OCI-LY7 (cell line): ENCODE measurements around the gene AGRN. TPM values are rescaled to one million over a fixed set of nuclear protein-coding genes. Genes with fewer than 3 reads are reported as not detected.

Source experiments
- BruUV-seq: library from RNA; stranded (reverse); fragments of 400-500 nt; replicated peaks from 2 replicates; lab custom pipeline; 2021; lab: Mats Ljungman, UMichigan
- CTCF ChIA-PET: fragments of 300-600 bp; sonication (Branson Sonifier 250); formaldehyde crosslinking; loops from one replicate; lab custom pipeline; 2022; ENCODE audit warnings: antibody characterized with exemption; ENCODE audit not compliant: unreplicated experiment; lab: Charles Lee
- POLR2A ChIA-PET: fragments of 300-600 bp; sonication (Branson Sonifier 250); formaldehyde crosslinking; loops from one replicate; lab custom pipeline; 2022; ENCODE audit warnings: antibody characterized with exemption; lab: Charles Lee
- DNase-seq: peaks from one replicate; pipeline ENCODE4 v3.0.0-alpha.2; 2015; ENCODE audit warnings: low spot score
- H2AFZ ChIP-seq: fragments of 200-600 bp; sonication (generic), shearing (Covaris generic); 2 replicates; pipeline ENCODE4 v1.6.1; 2014; ENCODE audit warnings: mild to moderate bottlenecking, antibody characterized with exemption, low read length, moderate library complexity
- H3K27ac ChIP-seq: fragments of 200-600 bp; sonication (generic); 2 replicates; pipeline ENCODE4 v1.5.1; 2014; ENCODE audit warnings: mixed run types, low read depth, mild to moderate bottlenecking, moderate library complexity, low read length, inconsistent platforms; ENCODE audit not compliant: poor library complexity, severe bottlenecking
- H3K36me3 ChIP-seq: fragments of 200-600 bp; sonication (generic); 2 replicates; pipeline ENCODE4 v1.6.1; 2014; ENCODE audit warnings: mild to moderate bottlenecking, antibody characterized with exemption, low read length, moderate library complexity, mixed read lengths; ENCODE audit not compliant: insufficient read depth
- H3K4me1 ChIP-seq: fragments of 200-600 bp; sonication (generic); 2 replicates; pipeline ENCODE4 v1.5.1; 2014; ENCODE audit warnings: mild to moderate bottlenecking, low read length; ENCODE audit not compliant: insufficient read depth, poor library complexity, severe bottlenecking
- H3K4me2 ChIP-seq: fragments of 200-600 bp; sonication (generic); 2 replicates; pipeline ENCODE4 v1.6.1; 2014; ENCODE audit warnings: mild to moderate bottlenecking, low read length
- H3K4me3 ChIP-seq: fragments of 200-600 bp; sonication (generic); 2 replicates; pipeline ENCODE4 v1.5.1; 2014; ENCODE audit warnings: mild to moderate bottlenecking, low read depth, low read length; ENCODE audit not compliant: poor library complexity, severe bottlenecking
- H3K79me2 ChIP-seq: fragments of 200-600 bp; sonication (generic); 2 replicates; pipeline ENCODE4 v1.6.1; 2016; ENCODE audit warnings: low read depth, mild to moderate bottlenecking, low read length, moderate library complexity, mixed read lengths; ENCODE audit not compliant: insufficient read depth
- H3K9me2 ChIP-seq: fragments of 200-600 bp; sonication (generic); 2 replicates; pipeline ENCODE4 v1.6.1; 2016; ENCODE audit warnings: mild to moderate bottlenecking, low read length, mixed read lengths; ENCODE audit not compliant: insufficient read depth
- H3K9me3 ChIP-seq: fragments of 200-600 bp; sonication (generic); 2 replicates; pipeline ENCODE4 v1.6.1; 2014; ENCODE audit warnings: mild to moderate bottlenecking, mixed run types, low read length, mixed read lengths
- H4K20me1 ChIP-seq: fragments of 200-600 bp; sonication (generic); 2 replicates; pipeline ENCODE4 v1.6.1; 2014; ENCODE audit warnings: mild to moderate bottlenecking, antibody characterized with exemption, low read length, moderate library complexity, mixed read lengths; ENCODE audit not compliant: insufficient read depth
- EZH2phosphoT487 ChIP-seq: fragments of 200-600 bp; sonication (generic); IDR thresholded peaks from 2 replicates; pipeline ENCODE4 v1.6.1; 2018; ENCODE audit warnings: low read depth, borderline replicate concordance, mild to moderate bottlenecking, mixed run types, antibody characterized with exemption, low read length, moderate library complexity, mixed read lengths
- intact Hi-C: fragments of 100-400 bp; cut with micrococcal nuclease; formaldehyde crosslinking; loops from one replicate; pipeline ENCODE4 v1.10.0; 2022; ENCODE audit not compliant: unreplicated experiment
- total RNA-seq, 2 experiments: library from RNA; depleted of rRNA in 1 of 2; stranded (reverse); fragments of >200 nt in 1 of 2; shearing (Covaris generic) in 1 of 2; gene quantifications; 2 replicates each; pipeline ENCODE4 v1.2.3, GENCODE V29; 2014 to 2022
- TF ChIP-seq, protein P1 (sequence below): fragments of 200-600 bp; sonication (generic); conservative IDR thresholded peaks from 2 replicates; pipeline ENCODE4 v1.5.1; 2014; ENCODE audit warnings: mild to moderate bottlenecking, antibody characterized with exemption, low read length, moderate library complexity, mixed read lengths

AGRN gene
- total RNA-seq, 2 experiments from 2014 or later: 2.7 to 9.1 TPM

GRCh38 chr1:1013105-1013921 is 6.6 kb upstream of the AGRN start, which contains the start of gene ISG15:
ISG15 (plus strand) TSS chr1:1013497; CDS start chr1:1013574, 77 bp downstream.
- CTCF ChIA-PET: interaction anchor here (1.4 kb wide), 1 partner anchor 51 kb away, joined by 4 read pairs; no protein-coding TSS in a partner anchor
- Histone ChIP-seq H3K27ac (peak within 1 kb of the TSS; percentile 63), H4K20me1 (no peaks in the 10 kb centered on the region), H3K4me2 (peak within 1 kb of the TSS; percentile 85), H3K9me3 (0 out of 2 replicates have a peak, but pooled peaks cover 3% of the 10 kb centered on the region), H2AFZ (peak within 1 kb of the TSS; percentile 98), H3K4me3 (peak within 1 kb of the TSS; percentile 75), H3K36me3 (no peaks in the 10 kb centered on the region), H3K79me2 (no peaks in the 10 kb centered on the region), H3K9me2 (no peaks in the 10 kb centered on the region), H3K4me1 (peaks cover 22% of the 10 kb centered on the region)
- DNase-seq: peak; percentile 90
- BruUV-seq: no TSS peak
- intact Hi-C loops: no loop called here
- POLR2A ChIA-PET: interaction anchor here (0.5 to 1.6 kb wide), 3 partner anchors 10 to 1101 kb away, joined by 3 read pairs; no protein-coding TSS in a partner anchor
- TF ChIP-seq, protein P1, sequence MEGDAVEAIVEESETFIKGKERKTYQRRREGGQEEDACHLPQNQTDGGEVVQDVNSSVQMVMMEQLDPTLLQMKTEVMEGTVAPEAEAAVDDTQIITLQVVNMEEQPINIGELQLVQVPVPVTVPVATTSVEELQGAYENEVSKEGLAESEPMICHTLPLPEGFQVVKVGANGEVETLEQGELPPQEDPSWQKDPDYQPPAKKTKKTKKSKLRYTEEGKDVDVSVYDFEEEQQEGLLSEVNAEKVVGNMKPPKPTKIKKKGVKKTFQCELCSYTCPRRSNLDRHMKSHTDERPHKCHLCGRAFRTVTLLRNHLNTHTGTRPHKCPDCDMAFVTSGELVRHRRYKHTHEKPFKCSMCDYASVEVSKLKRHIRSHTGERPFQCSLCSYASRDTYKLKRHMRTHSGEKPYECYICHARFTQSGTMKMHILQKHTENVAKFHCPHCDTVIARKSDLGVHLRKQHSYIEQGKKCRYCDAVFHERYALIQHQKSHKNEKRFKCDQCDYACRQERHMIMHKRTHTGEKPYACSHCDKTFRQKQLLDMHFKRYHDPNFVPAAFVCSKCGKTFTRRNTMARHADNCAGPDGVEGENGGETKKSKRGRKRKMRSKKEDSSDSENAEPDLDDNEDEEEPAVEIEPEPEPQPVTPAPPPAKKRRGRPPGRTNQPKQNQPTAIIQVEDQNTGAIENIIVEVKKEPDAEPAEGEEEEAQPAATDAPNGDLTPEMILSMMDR: no peak

DNA sequence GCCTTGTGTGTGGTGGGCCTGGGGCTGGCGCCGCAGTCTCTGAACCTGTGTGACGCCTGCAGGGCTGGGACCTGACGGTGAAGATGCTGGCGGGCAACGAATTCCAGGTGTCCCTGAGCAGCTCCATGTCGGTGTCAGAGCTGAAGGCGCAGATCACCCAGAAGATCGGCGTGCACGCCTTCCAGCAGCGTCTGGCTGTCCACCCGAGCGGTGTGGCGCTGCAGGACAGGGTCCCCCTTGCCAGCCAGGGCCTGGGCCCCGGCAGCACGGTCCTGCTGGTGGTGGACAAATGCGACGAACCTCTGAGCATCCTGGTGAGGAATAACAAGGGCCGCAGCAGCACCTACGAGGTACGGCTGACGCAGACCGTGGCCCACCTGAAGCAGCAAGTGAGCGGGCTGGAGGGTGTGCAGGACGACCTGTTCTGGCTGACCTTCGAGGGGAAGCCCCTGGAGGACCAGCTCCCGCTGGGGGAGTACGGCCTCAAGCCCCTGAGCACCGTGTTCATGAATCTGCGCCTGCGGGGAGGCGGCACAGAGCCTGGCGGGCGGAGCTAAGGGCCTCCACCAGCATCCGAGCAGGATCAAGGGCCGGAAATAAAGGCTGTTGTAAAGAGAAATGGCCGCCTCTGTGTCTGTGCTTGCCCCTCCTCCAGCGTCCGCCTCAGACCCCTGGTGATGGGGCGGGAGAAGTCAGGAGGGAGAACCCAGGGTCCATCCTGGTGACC is 5.8 kb upstream of the AGRN start:
- TF ChIP-seq EZH2phosphoT487: no peak
- TF ChIP-seq, protein P1: no peak
- POLR2A ChIA-PET: interaction anchor here (0.5 to 1.6 kb wide), 3 partner anchors 10 to 1100 kb away, joined by 3 read pairs; no protein-coding TSS in a partner anchor
- intact Hi-C loops: no loop called here
- Histone ChIP-seq H3K9me2 (no peaks in the 10 kb centered on the region), H3K4me2 (peak overlapping the region; percentile 85), H3K36me3 (no peaks in the 10 kb centered on the region), H4K20me1 (no peaks in the 10 kb centered on the region), H3K4me3 (peak overlapping the region; percentile 75), H2AFZ (peak overlapping the region; percentile 7; the same call in 1 of the 2 replicates), H3K4me1 (peaks cover 22% of the 10 kb centered on the region), H3K79me2 (no peaks in the 10 kb centered on the region), H3K9me3 (0 out of 2 replicates have a peak, but pooled peaks cover 3% of the 10 kb centered on the region), H3K27ac (peak overlapping the region; percentile 63)
- CTCF ChIA-PET: interaction anchor here (1.4 kb wide), 1 partner anchor 50 kb away, joined by 4 read pairs; no protein-coding TSS in a partner anchor
- BruUV-seq: TSS peak; percentile 100
- DNase-seq: peak; percentile 70
